Activated CD4-positive, alpha-beta T cell treated with anti-CD3 and anti-CD28 coated beads for 24 hours (primary cell): Measurements from ENCODE around the gene CFAP100.
A peak's percentile ranks its signal among the peaks of the same experiment; 100 is the strongest.

ENCODE experiments used
- DNase-seq, 2 donors: peaks; one replicate each; pipeline ENCODE4 v3.0.0-alpha.2; 2020; ENCODE audit warnings: low read depth in 2 of 2

CFAP100 gene

GRCh38 chr3:126461450-126462070 is 66.9 kb downstream of the CFAP100 start:
- no peak for DNase-seq

GRCh38 chr3:126463521-126463920 is 68.8 kb downstream of the CFAP100 start:
- no peak for DNase-seq

- DNase-seq, result no peak
These were observed 69.4 kb downstream of the CFAP100 start for GRCh38 chr3:126464093-126464492.

DNA sequence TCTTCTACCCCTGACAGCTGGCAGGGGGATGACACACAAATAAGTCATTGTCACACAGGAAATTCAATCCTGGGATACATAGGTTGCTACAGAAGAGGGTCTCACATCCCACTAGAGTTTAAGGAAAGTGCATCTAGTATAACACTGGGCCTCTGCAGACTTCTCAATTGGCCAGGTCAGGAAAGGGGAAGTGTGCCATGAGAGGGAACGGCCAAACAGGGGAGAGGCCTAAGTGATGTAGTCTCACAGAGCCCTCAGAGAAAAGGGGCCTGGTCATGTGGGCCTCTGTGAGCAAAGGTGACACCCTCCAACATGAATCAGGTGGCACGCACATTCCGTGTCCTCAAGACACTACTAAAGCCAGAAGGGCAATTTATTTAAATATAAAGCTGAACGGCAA is 69.8 kb downstream of the CFAP100 start:
- DNase-seq, result no peak

DNA sequence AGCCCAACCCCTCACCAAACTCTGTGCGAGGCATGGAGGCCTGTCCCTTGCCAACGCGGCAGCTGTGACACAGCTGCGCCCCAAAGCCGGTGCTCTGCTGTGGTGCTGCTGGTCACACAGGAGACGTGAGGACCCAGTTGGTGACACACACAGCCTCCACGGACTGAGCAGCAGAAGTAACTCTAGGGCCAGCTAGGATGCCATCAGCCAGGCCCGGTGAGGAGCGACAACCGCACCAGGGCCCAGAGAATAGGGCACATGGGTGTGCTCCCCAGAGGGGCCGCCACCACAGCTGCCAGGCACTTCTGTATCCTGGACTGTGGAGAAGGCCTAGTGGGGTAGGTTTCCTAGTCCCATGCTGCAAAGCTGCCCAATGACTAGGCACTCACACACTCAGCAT is 70.3 kb downstream of the CFAP100 start:
- DNase-seq, result no peak

- DNase-seq, result no peak
These were observed 71.3 kb downstream of the CFAP100 start for GRCh38 chr3:126465928-126466544.

DNA sequence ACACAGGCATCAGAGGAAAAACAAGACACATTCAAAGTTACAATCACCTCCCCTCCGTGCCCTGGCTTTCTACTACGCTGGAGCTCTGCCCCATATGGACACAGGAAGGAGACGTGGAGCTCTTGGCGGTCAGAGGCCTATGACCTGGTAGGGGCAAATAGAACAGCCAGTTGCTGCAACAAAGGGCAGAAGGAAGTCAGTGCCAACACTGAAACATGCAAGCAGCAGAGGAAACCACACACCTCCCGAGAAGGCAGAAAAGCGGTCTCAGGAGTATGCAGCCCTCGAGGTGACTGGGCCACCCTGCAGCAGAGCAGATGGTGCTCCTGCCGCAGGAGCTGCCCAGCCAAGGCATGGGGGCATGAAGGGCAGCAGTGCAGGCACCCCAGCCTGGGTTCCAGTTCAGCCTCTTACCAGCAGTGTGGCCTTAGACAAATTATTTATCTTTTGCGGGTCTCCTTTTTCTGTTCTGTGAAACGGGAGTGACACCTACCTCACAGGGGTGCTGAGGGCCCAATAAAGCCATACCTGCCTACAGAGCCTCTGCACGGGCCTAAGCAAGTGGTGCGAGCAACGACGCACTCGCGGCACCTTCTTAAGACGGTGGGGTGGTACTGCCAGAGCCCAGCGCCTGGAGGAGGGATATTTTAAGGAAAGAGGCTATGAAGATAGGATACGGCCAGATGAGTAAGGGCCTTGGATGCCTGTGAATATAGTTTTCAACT is 72.3 kb downstream of the CFAP100 start:
- DNase-seq, result no peak

DNA sequence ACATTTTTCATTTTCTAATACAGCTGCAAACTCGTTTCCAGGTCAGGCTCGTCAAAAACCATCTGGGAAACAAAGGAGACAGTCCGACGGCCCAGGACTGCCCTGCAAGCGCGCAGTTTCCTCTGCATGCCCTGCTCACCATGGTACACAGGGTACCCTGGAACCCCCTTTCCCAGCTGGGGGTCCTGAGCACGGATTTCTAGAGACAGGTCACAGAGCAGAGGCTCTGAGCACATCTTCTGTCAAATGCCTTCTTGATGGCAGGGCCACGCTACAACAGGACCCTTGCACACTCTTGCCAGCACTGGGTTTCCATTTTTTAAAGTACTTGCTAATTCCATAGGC is 72.9 kb downstream of the CFAP100 start:
- no peak for DNase-seq

DNA sequence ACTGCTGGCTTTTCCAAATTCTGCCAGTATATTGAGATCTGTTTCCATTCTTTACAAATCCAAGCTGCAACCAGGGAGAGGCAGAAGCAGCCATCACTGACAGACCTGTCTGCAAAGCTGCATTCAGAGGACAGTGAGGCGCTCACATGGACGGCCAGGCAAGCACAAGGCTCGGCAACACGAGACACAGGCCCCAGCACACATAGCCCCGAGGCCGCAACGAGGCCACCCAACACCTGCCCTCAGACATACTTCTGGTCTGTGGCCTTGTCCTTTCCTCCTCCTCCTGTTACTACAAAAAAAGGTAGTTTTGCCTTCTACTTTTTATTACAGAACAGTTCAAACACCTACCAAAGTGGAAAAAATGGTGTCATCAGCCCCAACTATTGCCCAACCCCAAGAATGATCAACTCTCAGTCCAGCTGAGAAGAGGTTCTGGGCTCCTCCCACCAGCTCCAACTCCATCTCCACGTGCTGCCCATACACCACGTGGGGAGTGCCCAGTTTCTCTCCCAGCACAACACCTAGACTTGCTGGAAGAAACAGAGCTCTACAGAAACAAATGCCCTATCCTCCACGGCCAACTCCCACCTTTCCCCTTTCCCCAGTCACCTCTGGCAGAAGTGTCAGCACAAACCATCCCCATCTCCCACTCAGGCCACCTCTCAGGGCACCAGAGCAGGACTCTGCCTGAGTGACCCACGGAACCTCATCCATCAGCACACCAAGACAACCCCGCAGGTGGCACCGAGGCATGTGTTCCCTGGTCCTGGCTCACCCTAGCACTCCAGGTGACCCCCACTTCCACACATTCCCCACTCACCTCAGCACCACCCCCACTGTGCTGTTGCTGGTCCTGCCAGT is 73.6 kb downstream of the CFAP100 start:
- DNase-seq, result no peak

- no peak for DNase-seq
These were observed 74.8 kb downstream of the CFAP100 start for GRCh38 chr3:126469479-126469878.

- DNase-seq, result no peak
These were observed 77.7 kb downstream of the CFAP100 start for GRCh38 chr3:126472277-126473006.

DNA sequence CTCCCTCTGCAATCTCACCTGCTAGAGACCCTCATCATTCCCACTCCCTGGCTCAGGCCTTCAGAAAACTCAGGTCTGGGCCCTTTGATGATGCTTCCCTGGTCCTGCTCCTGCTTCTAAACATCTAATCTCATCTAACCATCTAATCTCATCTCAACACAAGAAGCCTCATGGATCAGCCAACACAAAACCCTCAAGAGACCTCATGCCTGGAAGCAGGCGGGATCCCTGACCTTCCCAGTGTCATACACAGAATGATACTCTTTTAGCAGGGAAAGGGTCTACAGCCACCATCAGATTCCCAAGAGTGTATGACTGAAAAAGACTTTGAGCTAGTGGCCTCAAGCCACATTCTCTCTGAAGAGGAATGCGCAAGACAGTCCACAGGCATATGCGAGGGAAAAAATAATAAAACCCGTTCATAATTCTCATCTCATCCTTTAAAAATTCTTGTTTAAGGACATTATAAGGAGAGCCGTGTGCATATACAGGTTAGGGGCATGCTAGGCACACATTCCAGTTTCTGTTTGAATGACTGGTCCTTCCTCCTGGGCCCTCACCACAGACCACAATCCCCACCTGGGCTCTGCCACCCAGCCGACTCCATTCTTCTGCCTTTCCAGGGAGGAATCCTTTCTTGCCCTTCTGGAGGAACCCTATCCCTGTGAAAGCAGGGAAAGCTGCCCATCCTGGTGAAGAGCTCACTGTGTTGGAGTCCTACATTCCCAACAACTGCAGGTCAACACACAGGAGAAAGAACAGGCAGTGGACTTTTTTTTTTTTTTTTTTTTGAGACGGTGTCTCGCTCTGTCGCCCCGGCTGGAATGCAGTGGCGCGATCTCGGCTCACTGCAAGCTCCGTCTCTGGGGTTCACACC is 78.8 kb downstream of the CFAP100 start:
- DNase-seq, result no peak

DNA sequence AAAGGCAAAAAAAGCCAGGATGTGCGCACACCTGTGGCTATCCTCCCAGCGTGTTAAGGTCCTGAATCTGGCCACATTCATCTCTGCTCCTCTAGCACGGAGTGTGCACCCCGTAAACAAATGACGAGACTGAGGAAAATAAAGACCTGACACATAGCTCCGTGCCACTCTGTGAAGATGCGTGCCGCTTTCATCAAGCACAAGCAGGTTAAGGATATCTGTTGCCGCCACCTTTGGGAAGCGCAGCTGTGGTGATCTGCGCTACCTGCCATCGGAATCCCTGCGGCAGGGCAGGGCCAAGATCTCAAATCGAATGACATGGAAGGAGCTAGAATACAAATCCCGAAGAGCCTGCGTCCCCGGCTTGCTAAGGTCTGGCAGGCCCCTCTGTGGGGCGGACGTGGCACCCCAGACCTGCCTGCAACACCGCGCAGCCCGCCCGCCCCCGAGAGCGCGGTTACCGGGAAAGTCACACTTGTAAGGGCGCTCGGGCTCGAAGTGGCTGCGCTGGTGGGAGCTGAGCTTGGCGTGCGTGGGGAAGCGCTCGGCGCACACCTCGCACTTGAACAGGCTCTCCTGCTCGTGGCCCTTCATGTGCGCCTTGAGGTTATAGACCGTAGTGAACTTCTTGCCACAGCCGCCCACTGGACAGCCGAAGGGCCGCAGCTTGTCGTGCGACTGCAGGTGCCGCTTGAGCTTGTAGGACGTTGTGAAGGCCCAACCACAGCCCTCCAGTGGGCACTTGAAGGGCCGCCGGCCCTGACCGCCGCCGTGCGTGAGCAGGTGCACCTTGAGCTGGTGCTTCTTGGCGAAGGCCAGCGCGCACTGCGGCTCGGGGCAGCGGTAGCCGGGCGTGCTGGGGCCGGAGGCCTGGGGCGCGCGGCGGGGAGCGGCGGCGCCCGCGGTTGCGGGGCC is 80.0 kb downstream of the CFAP100 start:
- DNase-seq, result peak in 1 of 2 donors; percentile 7

DNA sequence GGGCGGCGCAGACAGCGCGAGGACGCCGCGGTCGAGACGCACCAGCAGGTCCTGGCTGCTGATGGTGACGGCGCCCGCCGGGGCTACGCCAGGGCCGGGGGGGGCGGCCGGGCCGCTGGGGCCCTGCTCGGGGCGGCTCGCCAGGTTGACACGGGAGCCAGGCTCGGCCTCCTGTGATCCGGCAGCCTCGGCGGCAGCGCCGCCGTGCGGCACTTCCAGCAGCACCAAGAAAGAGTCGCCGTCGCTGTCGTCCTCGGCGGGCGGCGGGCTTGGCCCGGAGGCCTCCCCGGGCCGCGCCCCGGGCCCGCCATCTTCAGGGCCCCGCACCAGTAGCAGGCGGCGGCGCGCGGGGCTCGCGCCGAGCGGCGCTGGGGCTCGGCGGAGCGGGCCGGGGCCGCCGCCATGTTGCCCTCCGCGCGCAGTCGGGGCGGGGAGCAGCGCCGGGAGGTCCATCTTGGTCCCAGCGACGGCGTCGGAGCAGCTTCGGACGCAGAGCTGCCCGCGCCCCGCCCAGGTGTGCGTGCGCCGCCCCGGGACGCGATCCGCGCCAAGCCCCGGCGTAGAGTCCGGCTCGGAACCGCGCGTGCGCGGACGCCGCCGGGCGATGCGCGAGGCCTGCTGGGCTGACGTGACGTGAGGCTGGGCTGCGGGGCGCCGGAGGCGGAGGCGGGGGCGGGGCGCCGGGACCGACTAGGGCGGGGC is 80.9 kb downstream of the CFAP100 start, which contains the start of gene ZXDC:
Gene ZXDC (minus strand): TSS at position 479 of the 702 bp plus-strand sequence. CDS start 26 bp downstream, at position 453.
- DNase-seq, result peak; percentile 85 to 87

DNA sequence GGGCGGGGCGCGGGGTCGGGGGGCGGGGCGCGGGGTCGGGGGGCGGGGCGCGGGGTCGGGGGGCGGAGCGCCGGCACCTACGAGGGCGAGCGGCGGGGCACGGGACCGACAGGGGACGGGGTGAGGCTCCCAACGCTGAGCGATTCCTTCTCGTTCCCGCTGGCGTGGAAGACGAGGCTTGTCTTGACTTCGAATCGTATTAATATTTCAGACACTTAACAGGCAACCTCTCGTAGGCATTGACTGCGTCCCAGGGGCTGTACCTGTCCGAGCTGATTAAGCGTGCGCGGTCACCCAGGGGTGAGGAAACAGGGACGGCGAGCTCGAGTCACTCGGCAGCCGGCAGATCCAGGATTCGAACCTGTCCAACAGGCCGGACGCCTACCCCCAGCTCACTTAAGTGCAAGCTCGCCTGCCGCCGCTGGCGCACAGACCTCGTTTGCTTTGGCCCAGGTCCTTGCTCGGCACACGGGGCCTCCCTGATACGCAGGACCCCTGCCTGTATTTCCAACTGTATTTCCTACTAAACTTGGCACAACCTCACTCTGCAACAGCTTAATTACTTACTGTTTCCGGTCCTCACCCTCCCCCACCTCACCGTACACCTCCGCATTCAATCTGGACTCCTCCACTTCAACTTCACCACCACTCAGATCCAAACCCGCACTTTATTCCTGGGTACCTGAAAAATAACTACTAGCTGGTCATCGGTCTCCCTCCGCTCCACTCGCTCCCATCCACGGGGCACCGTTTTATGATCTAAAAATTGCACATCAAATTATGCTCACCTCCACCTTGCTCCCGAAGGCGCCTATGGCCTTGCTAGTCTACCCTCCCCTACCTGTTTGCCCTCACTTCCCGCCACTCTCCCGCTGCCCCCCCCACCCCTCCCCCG is 81.7 kb downstream of the CFAP100 start:
- DNase-seq, result peak; percentile 18 to 22

- no peak for DNase-seq
These were observed 82.3 kb downstream of the CFAP100 start for GRCh38 chr3:126477061-126477380.

DNA sequence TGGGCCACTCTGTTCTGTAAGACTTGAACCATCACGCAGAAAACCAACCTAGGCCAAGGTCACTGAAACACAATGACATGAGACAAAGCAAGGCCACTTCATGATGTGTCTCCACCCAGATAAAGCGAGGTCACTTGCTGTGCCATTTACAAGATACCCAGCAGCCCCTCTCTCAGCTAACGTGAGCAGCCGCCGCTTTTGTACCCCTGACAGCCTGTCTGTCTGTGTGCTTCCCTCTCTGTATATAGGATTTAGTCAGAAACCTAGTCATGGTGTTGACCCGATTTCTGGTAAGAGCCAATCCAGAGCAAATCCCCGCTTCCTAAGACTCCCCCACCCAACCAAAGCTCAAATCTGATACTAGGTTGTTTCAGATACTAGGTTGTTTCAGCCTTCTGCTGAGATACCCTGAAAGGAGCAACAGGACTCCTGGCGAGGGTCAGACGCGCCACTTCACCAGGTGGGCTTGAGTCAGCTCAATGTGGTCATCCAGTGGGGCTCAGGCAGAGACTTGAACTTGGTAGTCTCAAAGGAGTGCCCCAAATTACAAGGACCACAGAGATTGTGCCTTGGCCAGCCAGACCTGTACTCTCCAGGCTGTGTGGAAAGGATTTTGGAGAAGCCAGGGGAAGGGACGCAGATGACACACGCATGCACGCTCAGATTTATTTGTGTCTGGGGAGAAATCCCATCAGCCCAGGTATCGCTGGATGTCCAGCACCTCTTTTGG is 84.0 kb downstream of the CFAP100 start:
- DNase-seq, result no peak
